GM19240 (cell line): ENCODE results near the gene SMIM21.

ENCODE experiments used
- DNase-seq: peaks from one replicate; pipeline ENCODE4 v3.0.0; 2011; ENCODE audit warnings: low spot score; ENCODE audit not compliant: insufficient read length

The SMIM21 gene

GRCh38 chr18:75422341-75422910, 5.1 kb downstream of the SMIM21 start:
- DNase-seq = no peak

- DNase-seq = no peak
Measured at GRCh38 chr18:75421656-75422055, 5.8 kb downstream of the SMIM21 start.

- no peak for DNase-seq
Measured at GRCh38 chr18:75418293-75419005, 9.1 kb downstream of the SMIM21 start.

GRCh38 chr18:75410611-75411010, 16.9 kb downstream of the SMIM21 start:
- DNase-seq = no peak

GRCh38 chr18:75409806-75410205, 17.7 kb downstream of the SMIM21 start:
- DNase-seq = no peak

GRCh38 chr18:75408554-75409506, 18.7 kb downstream of the SMIM21 start:
- DNase-seq = no peak

GRCh38 chr18:75407468-75408437, 19.8 kb downstream of the SMIM21 start:
- DNase-seq = no peak

- DNase-seq = no peak
Measured at GRCh38 chr18:75406491-75407445, 20.7 kb downstream of the SMIM21 start.

GRCh38 chr18:75405351-75405750, 22.2 kb downstream of the SMIM21 start:
- DNase-seq = no peak

GRCh38 chr18:75400366-75400765, 27.1 kb downstream of the SMIM21 start:
- no peak for DNase-seq

GRCh38 chr18:75395137-75395536, 32.4 kb downstream of the SMIM21 start:
- no peak for DNase-seq

- no peak for DNase-seq
Measured at GRCh38 chr18:75393721-75394120, 33.8 kb downstream of the SMIM21 start.

GRCh38 chr18:75392226-75392578, 35.3 kb downstream of the SMIM21 start:
- DNase-seq = no peak

GRCh38 chr18:75391279-75392225, 36.0 kb downstream of the SMIM21 start:
- DNase-seq = no peak

- DNase-seq = no peak
Measured at GRCh38 chr18:75390854-75391253, 36.6 kb downstream of the SMIM21 start.

- no peak for DNase-seq
Measured at GRCh38 chr18:75384144-75384543, 43.4 kb downstream of the SMIM21 start.

- no peak for DNase-seq
Measured at GRCh38 chr18:75378376-75379315, 48.9 kb downstream of the SMIM21 start.

- DNase-seq = no peak
Measured at GRCh38 chr18:75377926-75378325, 49.6 kb downstream of the SMIM21 start.
